H1 (cell line): ENCODE results near the gene SLC25A47. TPM values are rescaled to one million over a fixed set of nuclear protein-coding genes. Genes with fewer than 3 reads are reported as not detected.

ENCODE experiments used
- CTCF ChIA-PET: fragments of 300-600 bp; sonication (Branson Sonifier 250); formaldehyde crosslinking; loops from one replicate; lab custom pipeline; 2021; ENCODE audit not compliant: partially characterized antibody; lab: Charles Lee
- POLR2A ChIA-PET: fragments of 300-600 bp; sonication (Branson Sonifier 250); formaldehyde crosslinking; loops from one replicate; lab custom pipeline; 2021; ENCODE audit warnings: inconsistent platforms; ENCODE audit not compliant: partially characterized antibody; lab: Charles Lee
- DNase-seq, 2 experiments: peaks; one replicate each; pipeline versions ENCODE4 v3.0.0 to v3.0.0-alpha.2; 2010 to 2022; ENCODE audit warnings: low spot score in 2 of 2, low read depth in 1 of 2, mixed read lengths in 1 of 2
- FAIRE-seq: peaks from 2 replicates; lab custom pipeline; 2011; peaks lifted over from hg19 to GRCh38; lab: Jason Lieb, UNC
- H2AFZ ChIP-seq: 2 replicates; pipeline ENCODE4 v1.8.1; 2012; ENCODE audit warnings: low read length, inconsistent platforms
- H2AK5ac ChIP-seq: 2 replicates; pipeline ENCODE4 v1.6.1; 2013; ENCODE audit warnings: low read depth, low read length
- H2BK120ac ChIP-seq: replicated peaks from 2 replicates; pipeline ENCODE3; 2013; ENCODE audit warnings: low read depth, low read length, inconsistent platforms
- H2BK12ac ChIP-seq: 2 replicates; pipeline ENCODE4 v1.6.1; 2013; ENCODE audit warnings: low read depth, low read length
- H2BK15ac ChIP-seq: 2 replicates; pipeline ENCODE4 v1.6.1; 2013; ENCODE audit warnings: low read length
- H2BK20ac ChIP-seq: 2 replicates; pipeline ENCODE4 v1.6.1; 2013; ENCODE audit warnings: low read length
- H2BK5ac ChIP-seq: 2 replicates; pipeline ENCODE4 v1.6.1; 2013; ENCODE audit warnings: low read depth, low read length
- H3K14ac ChIP-seq: 2 replicates; pipeline ENCODE4 v1.6.1; 2013; ENCODE audit warnings: inconsistent platforms; ENCODE audit not compliant: insufficient read length
- H3K18ac ChIP-seq: 2 replicates; pipeline ENCODE4 v1.6.1; 2013; ENCODE audit warnings: low read length; ENCODE audit errors: extremely low read depth
- H3K23ac ChIP-seq: 2 replicates; pipeline ENCODE4 v1.6.1; 2013; ENCODE audit warnings: inconsistent platforms; ENCODE audit not compliant: insufficient read length
- H3K23me2 ChIP-seq: 2 replicates; pipeline ENCODE4 v1.6.1; 2013; ENCODE audit warnings: low read depth, low read length
- H3K27ac ChIP-seq: 2 replicates; pipeline ENCODE4 v1.6.1; 2011; ENCODE audit warnings: low read depth, low read length, inconsistent platforms
- H3K27me3 ChIP-seq, 4 experiments: replicated peaks in 1 of 4; 1 replicate in 1 of 4; 2 replicates in 3 of 4; pipeline versions ENCODE4 v1.6.1 to v1.8.1; 2011 to 2013; ENCODE audit warnings: low read length in 3 of 4, mild to moderate bottlenecking in 3 of 4, inconsistent platforms in 2 of 4, mixed read lengths in 2 of 4, moderate library complexity in 1 of 4; ENCODE audit not compliant: control insufficient read depth in 3 of 4, insufficient read depth in 3 of 4; ENCODE audit errors: extremely low read depth in 1 of 4
- H3K36me3 ChIP-seq, 4 experiments: 2 replicates each; pipeline versions ENCODE4 v1.6.1 to v1.8.1; 2011 to 2013; ENCODE audit warnings: mild to moderate bottlenecking in 4 of 4, low read length in 3 of 4, moderate library complexity in 2 of 4, control low read depth in 1 of 4, inconsistent platforms in 1 of 4; ENCODE audit not compliant: insufficient read depth in 4 of 4, control insufficient read depth in 2 of 4
- H3K4ac ChIP-seq: replicated peaks from 2 replicates; pipeline ENCODE3; 2013; ENCODE audit warnings: low read length, low read depth, mixed read lengths, inconsistent platforms; ENCODE audit not compliant: insufficient read length
- H3K4me1 ChIP-seq, 4 experiments: replicated peaks in 1 of 4; 1 replicate in 1 of 4; 2 replicates in 3 of 4; pipeline versions ENCODE4 v1.6.1 to v1.8.1; 2011 to 2013; ENCODE audit warnings: low read length in 3 of 4, inconsistent platforms in 2 of 4, mixed read lengths in 1 of 4; ENCODE audit not compliant: insufficient read depth in 4 of 4, control insufficient read depth in 3 of 4
- H3K4me2 ChIP-seq, 2 experiments: 2 replicates each; pipeline versions ENCODE4 v1.6.1 to v1.8.1; 2011 to 2013; ENCODE audit warnings: low read depth in 2 of 2, low read length in 2 of 2, control low read depth in 1 of 2, inconsistent platforms in 1 of 2, mild to moderate bottlenecking in 1 of 2; ENCODE audit not compliant: insufficient read depth in 1 of 2
- H3K4me3 ChIP-seq, 4 experiments: fragments of 200-600, 300-600 bp in 1 of 4; sonication (generic), shearing (Covaris generic), sonication (Bioruptor Twin) in 1 of 4; 2 replicates each; pipeline versions ENCODE4 v1.5.1 to v1.8.1; 2011 to 2016; ENCODE audit warnings: low read length in 4 of 4, low read depth in 3 of 4, control low read depth in 2 of 4, inconsistent platforms in 2 of 4, mild to moderate bottlenecking in 2 of 4, mixed read lengths in 1 of 4, moderate library complexity in 1 of 4; ENCODE audit not compliant: insufficient read depth in 2 of 4; ENCODE audit errors: extremely low read depth in 1 of 4
- H3K56ac ChIP-seq: replicated peaks from 2 replicates; pipeline ENCODE3; 2013; ENCODE audit warnings: low read depth, mild to moderate bottlenecking, mixed read lengths, low read length, inconsistent platforms; ENCODE audit not compliant: insufficient read length
- H3K79me1 ChIP-seq: 2 replicates; pipeline ENCODE4 v1.6.1; 2013; ENCODE audit warnings: low read depth, low read length, control low read depth
- H3K79me2 ChIP-seq, 2 experiments: 2 replicates each; pipeline versions ENCODE4 v1.6.1 to v1.8.1; 2012 to 2013; ENCODE audit warnings: low read length in 2 of 2, mild to moderate bottlenecking in 2 of 2, inconsistent platforms in 1 of 2; ENCODE audit not compliant: insufficient read depth in 2 of 2, control insufficient read depth in 1 of 2
- H3K9ac ChIP-seq, 4 experiments: replicated peaks in 1 of 4; 1 replicate in 1 of 4; 2 replicates in 3 of 4; pipeline versions ENCODE4 v1.6.1 to v1.8.1; 2011 to 2013; ENCODE audit warnings: low read depth in 3 of 4, low read length in 3 of 4, control low read depth in 2 of 4, mild to moderate bottlenecking in 2 of 4, moderate library complexity in 2 of 4, inconsistent platforms in 1 of 4; ENCODE audit errors: extremely low read depth in 1 of 4
- H3K9me3 ChIP-seq, 2 experiments: 2 replicates each; pipeline versions ENCODE4 v1.6.1 to v1.8.1; 2012 to 2013; ENCODE audit warnings: mild to moderate bottlenecking in 2 of 2, moderate library complexity in 2 of 2, control low read depth in 1 of 2, inconsistent platforms in 1 of 2, low read depth in 1 of 2, low read length in 1 of 2, mixed read lengths in 1 of 2; ENCODE audit not compliant: insufficient read depth in 2 of 2
- H4K20me1 ChIP-seq, 2 experiments: replicated peaks in 1 of 2; 2 replicates each; pipeline versions ENCODE3 to v1.8.1; 2011 to 2013; ENCODE audit warnings: inconsistent platforms in 2 of 2, low read length in 2 of 2, mild to moderate bottlenecking in 1 of 2; ENCODE audit not compliant: insufficient read depth in 2 of 2, control insufficient read depth in 1 of 2
- H4K5ac ChIP-seq: 2 replicates; pipeline ENCODE4 v1.6.1; 2013; ENCODE audit warnings: low read length, low read depth, mixed read lengths, inconsistent platforms; ENCODE audit not compliant: insufficient read length
- H4K8ac ChIP-seq: 2 replicates; pipeline ENCODE4 v1.8.0; 2013; ENCODE audit warnings: mild to moderate bottlenecking, moderate library complexity, low read length, inconsistent platforms; ENCODE audit not compliant: insufficient read depth; ENCODE audit errors: extremely low read depth
- H4K91ac ChIP-seq: replicated peaks from 2 replicates; pipeline ENCODE3; 2013; ENCODE audit warnings: low read length, mixed read lengths, inconsistent platforms; ENCODE audit not compliant: insufficient read length
- HDAC6 ChIP-seq: IDR thresholded peaks from one replicate; pipeline ENCODE4 v1.7.1; 2012; ENCODE audit warnings: low read depth, mild to moderate bottlenecking, inconsistent platforms, low read length, moderate library complexity
- WGBS, 2 experiments: shearing (Covaris generic) in 1 of 2; methylation state at CpG; one replicate each; pipeline versions ENCODE4 v1.1.6 to v1.1.7; 2013 to 2015; ENCODE audit warnings: low lambda C conversion rate in 2 of 2, mixed read lengths in 2 of 2, inconsistent platforms in 1 of 2, low coverage in 1 of 2, missing lambda C conversion rate in 1 of 2; ENCODE audit not compliant: insufficient replicate concordance in 2 of 2, insufficient coverage in 1 of 2, insufficient read length in 1 of 2; ENCODE audit errors: extremely low coverage in 1 of 2, missing lambda C conversion rate in 1 of 2; 5-methylcytosine and 5-hydroxymethylcytosine counted together
- polyA plus RNA-seq, 7 experiments: library from polyadenylated mRNA; depleted of rRNA in 3 of 7; stranded (reverse) in 5 of 7; unstranded in 2 of 7; fragments of >200 nt in 5 of 7; fragments of 200-250 nt in 2 of 7; gene quantifications; 1 replicate in 5 of 7; 2 replicates in 1 of 7; 4 replicates in 1 of 7; pipeline versions ENCODE4 v1.2.1 to v1.2.3, GENCODE V29; 2011 to 2013; ENCODE audit warnings: missing spikeins in 2 of 7, mixed read lengths in 2 of 7
- total RNA-seq: library from RNA; stranded (reverse); fragmentation: NEBNext Ultra II Directional; extraction: Animal tissue kit (Norgen Biotek cat#: 25700); gene quantifications from 2 replicates; pipeline ENCODE4 v1.2.1, GENCODE V29; 2021
- TF ChIP-seq, protein P1 (sequence below), 3 experiments: IDR thresholded peaks; 1 replicate in 2 of 3; 2 replicates in 1 of 3; pipeline versions ENCODE4 v1.5.1 to v1.6.1; 2011; ENCODE audit warnings: low read length in 3 of 3, mild to moderate bottlenecking in 3 of 3, inconsistent platforms in 2 of 3, low read depth in 1 of 3, moderate library complexity in 1 of 3; ENCODE audit not compliant: insufficient read depth in 1 of 3; ENCODE audit errors: control extremely low read depth in 1 of 3

Gene SLC25A47
- total and polyA plus RNA-seq, 2 of the 8 experiments (the other 6 are each of a cell fraction or from before 2014, with no cell fraction given) = not detected

DNA sequence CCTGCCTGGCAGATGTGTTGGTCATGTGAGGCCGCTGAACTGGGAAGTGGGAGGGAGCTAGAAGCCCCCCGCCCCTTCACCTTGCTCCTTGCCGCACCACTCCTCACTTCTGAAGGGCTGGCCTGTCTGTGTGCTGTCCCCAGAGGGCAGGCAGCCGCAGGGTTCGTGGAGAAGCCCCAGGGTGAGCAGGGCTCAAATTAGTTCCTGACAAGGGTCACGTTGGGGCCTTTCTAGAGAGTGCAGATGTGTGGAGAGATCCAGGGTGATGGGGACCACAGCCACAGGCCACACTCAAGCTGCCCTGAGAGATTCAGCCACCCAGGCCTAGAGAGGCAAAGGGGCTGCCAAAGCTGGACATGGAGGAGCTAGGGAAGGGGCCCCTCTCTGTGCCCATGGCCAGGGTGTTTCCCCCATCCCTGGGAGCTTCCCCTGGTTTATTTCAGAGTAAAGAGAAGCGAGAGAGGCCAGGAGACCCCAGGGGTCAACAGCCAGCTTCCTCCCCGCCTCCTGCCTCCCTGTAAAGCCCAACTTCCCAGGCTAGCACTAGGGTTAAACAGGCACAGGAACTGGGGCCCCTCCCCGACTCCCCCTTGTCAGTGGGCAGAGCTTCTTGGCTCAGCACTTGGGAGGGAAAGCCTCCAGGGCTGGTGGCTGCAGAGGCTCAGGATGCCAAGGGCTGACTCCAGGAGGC is 33.1 kb upstream of the SLC25A47 start:
- H3K14ac ChIP-seq = no peak overlapping the region
- no peaks in the 10 kb centered on the region for H3K79me1 ChIP-seq
- no peak overlapping the region for H2BK12ac ChIP-seq
- no peak overlapping the region for H3K56ac ChIP-seq
- H3K4me3 ChIP-seq = no peak overlapping the region
- 83% methylated on average over 9 of the region's 9 CpGs; no CpG with 5 or more reads in 1 of the 2 experiments for WGBS, 2 experiments
- no peak overlapping the region for H3K23ac ChIP-seq
- H2BK120ac ChIP-seq = no peak overlapping the region
- H3K4me1 ChIP-seq = peaks cover 0 to 7% (median 4%) of the 10 kb centered on the region in 4 experiments; a peak in 5 of 7 replicates
- H2BK15ac ChIP-seq = no peak overlapping the region
- no peak overlapping the region for H3K9ac ChIP-seq
- H4K20me1 ChIP-seq = peaks cover 15 to 46% of the 10 kb centered on the region in 2 experiments
- POLR2A ChIA-PET = interaction anchor here (0.7 to 16.0 kb wide), 8 partner anchors 9 to 135 kb away, joined by 3 to 200 read pairs (median 4); partner anchors contain the start of gene SLC25A29
- CTCF ChIA-PET = interaction anchor here (0.6 to 2.4 kb wide), 8 partner anchors 13 to 363 kb away, joined by 3 to 8 read pairs (median 3); partner anchors contain the start of gene SLC25A29
- no peak for FAIRE-seq
- H3K27ac ChIP-seq = no peak overlapping the region
- H2AK5ac ChIP-seq = no peak overlapping the region
- peak in 1 of 2 experiments; percentile 52 for DNase-seq
- no peak overlapping the region for H2AFZ ChIP-seq
- no peak overlapping the region for H2BK20ac ChIP-seq
- no peak for TF ChIP-seq HDAC6
- TF ChIP-seq, protein P1, sequence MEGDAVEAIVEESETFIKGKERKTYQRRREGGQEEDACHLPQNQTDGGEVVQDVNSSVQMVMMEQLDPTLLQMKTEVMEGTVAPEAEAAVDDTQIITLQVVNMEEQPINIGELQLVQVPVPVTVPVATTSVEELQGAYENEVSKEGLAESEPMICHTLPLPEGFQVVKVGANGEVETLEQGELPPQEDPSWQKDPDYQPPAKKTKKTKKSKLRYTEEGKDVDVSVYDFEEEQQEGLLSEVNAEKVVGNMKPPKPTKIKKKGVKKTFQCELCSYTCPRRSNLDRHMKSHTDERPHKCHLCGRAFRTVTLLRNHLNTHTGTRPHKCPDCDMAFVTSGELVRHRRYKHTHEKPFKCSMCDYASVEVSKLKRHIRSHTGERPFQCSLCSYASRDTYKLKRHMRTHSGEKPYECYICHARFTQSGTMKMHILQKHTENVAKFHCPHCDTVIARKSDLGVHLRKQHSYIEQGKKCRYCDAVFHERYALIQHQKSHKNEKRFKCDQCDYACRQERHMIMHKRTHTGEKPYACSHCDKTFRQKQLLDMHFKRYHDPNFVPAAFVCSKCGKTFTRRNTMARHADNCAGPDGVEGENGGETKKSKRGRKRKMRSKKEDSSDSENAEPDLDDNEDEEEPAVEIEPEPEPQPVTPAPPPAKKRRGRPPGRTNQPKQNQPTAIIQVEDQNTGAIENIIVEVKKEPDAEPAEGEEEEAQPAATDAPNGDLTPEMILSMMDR (IDR thresholded peaks at IDR 0.05; ENCODE audit: control extremely low read depth in 1 of 3, insufficient read depth in 1 of 3, low read depth in 1 of 3, low read length in 3 of 3) = 0 out of 4 replicates have a peak, but pooled peaks of 1 of the 3 experiments have one; percentile 2
- peak overlapping the region; percentile 45; the same call in 1 of the 2 replicates for H4K8ac ChIP-seq
- no peak overlapping the region for H3K4ac ChIP-seq
- H3K9me3 ChIP-seq = no peaks in the 10 kb centered on the region
- peaks cover 5 to 38% (median 20%) of the 10 kb centered on the region in 4 experiments; a peak in 7 of 8 replicates for H3K36me3 ChIP-seq
- H2BK5ac ChIP-seq = no peak overlapping the region
- H4K91ac ChIP-seq = no peak overlapping the region
- H3K27me3 ChIP-seq = no peaks in the 10 kb centered on the region
- no peak overlapping the region for H3K18ac ChIP-seq
- peaks cover under 1% of the 10 kb centered on the region; the same call in 1 of the 2 replicates for H3K23me2 ChIP-seq
- H3K79me2 ChIP-seq = 0 out of 4 replicates have a peak, but pooled peaks cover 0 to 3% of the 10 kb centered on the region in 2 experiments
- no peak overlapping the region for H3K4me2 ChIP-seq
- H4K5ac ChIP-seq = no peak overlapping the region
